DOHH2 (cell line): ENCODE results near the gene SMIM38.

Experiments used
- EZH2phosphoT487 ChIP-seq: fragments of 200-600 bp; sonication (generic); IDR thresholded peaks from 2 replicates; pipeline ENCODE4 v1.6.1; 2017; ENCODE audit warnings: borderline replicate concordance, mild to moderate bottlenecking, antibody characterized with exemption, low read length, moderate library complexity, mixed read lengths
- TF ChIP-seq, protein P1 (sequence below): fragments of 200-600 bp; sonication (generic); IDR thresholded peaks from one replicate; pipeline ENCODE4 v1.5.1; 2014; ENCODE audit warnings: antibody characterized with exemption, mild to moderate bottlenecking, low read depth, low read length; ENCODE audit not compliant: poor library complexity, severe bottlenecking

GRCh38 chr11:69133251-69133650 lies 22.5 kb upstream of the SMIM38 start:
- TF ChIP-seq, protein P1, sequence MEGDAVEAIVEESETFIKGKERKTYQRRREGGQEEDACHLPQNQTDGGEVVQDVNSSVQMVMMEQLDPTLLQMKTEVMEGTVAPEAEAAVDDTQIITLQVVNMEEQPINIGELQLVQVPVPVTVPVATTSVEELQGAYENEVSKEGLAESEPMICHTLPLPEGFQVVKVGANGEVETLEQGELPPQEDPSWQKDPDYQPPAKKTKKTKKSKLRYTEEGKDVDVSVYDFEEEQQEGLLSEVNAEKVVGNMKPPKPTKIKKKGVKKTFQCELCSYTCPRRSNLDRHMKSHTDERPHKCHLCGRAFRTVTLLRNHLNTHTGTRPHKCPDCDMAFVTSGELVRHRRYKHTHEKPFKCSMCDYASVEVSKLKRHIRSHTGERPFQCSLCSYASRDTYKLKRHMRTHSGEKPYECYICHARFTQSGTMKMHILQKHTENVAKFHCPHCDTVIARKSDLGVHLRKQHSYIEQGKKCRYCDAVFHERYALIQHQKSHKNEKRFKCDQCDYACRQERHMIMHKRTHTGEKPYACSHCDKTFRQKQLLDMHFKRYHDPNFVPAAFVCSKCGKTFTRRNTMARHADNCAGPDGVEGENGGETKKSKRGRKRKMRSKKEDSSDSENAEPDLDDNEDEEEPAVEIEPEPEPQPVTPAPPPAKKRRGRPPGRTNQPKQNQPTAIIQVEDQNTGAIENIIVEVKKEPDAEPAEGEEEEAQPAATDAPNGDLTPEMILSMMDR, result no peak
- no peak for TF ChIP-seq EZH2phosphoT487
